Right atrium auricular region (tissue), 2 donors: ENCODE results near the gene ZBP1. TPM values are rescaled to one million over a fixed set of nuclear protein-coding genes. Genes with fewer than 3 reads are reported as not detected.

Source experiments
- DNase-seq: peaks from one replicate; pipeline ENCODE4 v3.0.0-alpha.2; 2019; ENCODE audit warnings: low spot score
- H3K27ac ChIP-seq, 2 donors: fragments of 200-600 bp; sonication (generic); 1 replicate in 1 of 2; 2 replicates in 1 of 2; pipeline ENCODE4 v1.5.1; 2016 to 2019
- H3K27me3 ChIP-seq, 2 donors: fragments of 200-600 bp; sonication (generic); one replicate each; pipeline versions ENCODE4 v1.5.1 to v1.6.0; 2017 to 2019
- H3K36me3 ChIP-seq: fragments of 200-600 bp; sonication (generic); one replicate; pipeline ENCODE4 v1.5.1; 2016
- H3K4me1 ChIP-seq, 2 donors: fragments of 200-600 bp; sonication (generic); one replicate each; pipeline versions ENCODE4 v1.5.1 to v1.6.0; 2017 to 2019
- H3K4me3 ChIP-seq, 2 donors: fragments of 200-600 bp; sonication (generic); 1 replicate in 1 of 2; 2 replicates in 1 of 2; pipeline ENCODE4 v1.5.1; 2017 to 2019; ENCODE audit warnings: mild to moderate bottlenecking in 1 of 2, moderate library complexity in 1 of 2
- H3K9me3 ChIP-seq, 2 donors: fragments of 200-600 bp; sonication (generic); one replicate each; pipeline ENCODE4 v1.5.1; 2019
- CTCF ChIP-seq, 2 donors: fragments of 200-600 bp; sonication (generic); IDR thresholded peaks; one replicate each; pipeline ENCODE4 v1.5.1; 2019; ENCODE audit warnings: antibody characterized with exemption in 2 of 2
- total RNA-seq, 2 donors: library from RNA; depleted of rRNA; stranded (reverse); fragments of >200 nt; gene quantifications; one replicate each; pipeline ENCODE4 v1.1.0, GENCODE V29; 2016

ZBP1 gene
- total RNA-seq, 2 donors from 2014 or later, result not detected

GRCh38 chr20:57559658-57560553, 60.3 kb downstream of the ZBP1 start:
- no peak for TF ChIP-seq CTCF (IDR thresholded peaks at IDR 0.05)
- Histone ChIP-seq H3K27ac (no peak overlapping the region), H3K36me3 (no peaks in the 10 kb centered on the region), H3K4me1 (no peaks in the 10 kb centered on the region), H3K4me3 (no peak overlapping the region), H3K9me3 (no peaks in the 10 kb centered on the region), H3K27me3 (no peaks in the 10 kb centered on the region)
- DNase-seq, result no peak

- Histone ChIP-seq H3K27ac (no peak overlapping the region), H3K4me1 (no peaks in the 10 kb centered on the region), H3K4me3 (no peak overlapping the region), H3K27me3 (no peaks in the 10 kb centered on the region), H3K9me3 (no peaks in the 10 kb centered on the region), H3K36me3 (no peaks in the 10 kb centered on the region)
- DNase-seq, result no peak
- TF ChIP-seq CTCF (IDR thresholded peaks at IDR 0.05), result no peak
Measured at GRCh38 chr20:57559289-57559634, 61.0 kb downstream of the ZBP1 start.

- TF ChIP-seq CTCF (IDR thresholded peaks at IDR 0.05), result no peak
- Histone ChIP-seq H3K4me1 (no peaks in the 10 kb centered on the region), H3K36me3 (no peaks in the 10 kb centered on the region), H3K9me3 (no peaks in the 10 kb centered on the region), H3K4me3 (no peak overlapping the region), H3K27ac (no peak overlapping the region), H3K27me3 (no peaks in the 10 kb centered on the region)
- no peak for DNase-seq
Measured at GRCh38 chr20:57558614-57559288, 61.5 kb downstream of the ZBP1 start.

GRCh38 chr20:57557926-57558613, 62.2 kb downstream of the ZBP1 start:
- Histone ChIP-seq H3K27me3 (no peaks in the 10 kb centered on the region), H3K4me1 (no peaks in the 10 kb centered on the region), H3K36me3 (no peaks in the 10 kb centered on the region), H3K9me3 (no peaks in the 10 kb centered on the region), H3K27ac (no peak overlapping the region), H3K4me3 (no peak overlapping the region)
- DNase-seq, result no peak
- TF ChIP-seq CTCF (IDR thresholded peaks at IDR 0.05), result no peak

GRCh38 chr20:57556980-57557274, 63.3 kb downstream of the ZBP1 start:
- Histone ChIP-seq H3K4me1 (no peaks in the 10 kb centered on the region), H3K4me3 (no peak overlapping the region), H3K27ac (no peak overlapping the region), H3K36me3 (no peaks in the 10 kb centered on the region), H3K9me3 (no peaks in the 10 kb centered on the region), H3K27me3 (no peaks in the 10 kb centered on the region)
- DNase-seq, result no peak
- no peak for TF ChIP-seq CTCF (IDR thresholded peaks at IDR 0.05)
